Cortex of kidney (tissue), 1 donor: ENCODE measurements around the gene PRKN.

Source experiments
- DNase-seq: peaks from one replicate; lab custom pipeline; 2025; lab: John Stamatoyannopoulos, UW

Gene PRKN

DNA sequence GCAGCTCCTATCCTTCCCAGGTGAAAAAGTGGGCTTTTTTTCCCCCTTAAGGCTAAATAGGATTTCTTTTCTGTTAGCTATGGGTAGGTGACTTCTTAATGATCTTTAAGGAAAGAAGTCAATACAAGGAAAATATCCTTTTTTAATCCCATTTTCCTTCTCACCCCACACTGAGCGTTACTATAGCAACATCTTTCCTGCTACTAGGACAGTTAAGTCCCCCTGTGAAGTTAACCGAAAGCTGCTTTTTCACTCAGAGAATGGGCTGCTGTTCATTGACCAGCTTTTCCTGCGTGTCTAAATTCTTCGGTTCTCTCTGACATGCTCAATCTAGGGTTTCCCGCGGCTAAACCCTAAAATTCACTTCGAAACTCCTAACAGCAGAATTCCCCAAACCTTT, 1280.6 kb downstream of the PRKN start:
- DNase-seq = no peak

DNA sequence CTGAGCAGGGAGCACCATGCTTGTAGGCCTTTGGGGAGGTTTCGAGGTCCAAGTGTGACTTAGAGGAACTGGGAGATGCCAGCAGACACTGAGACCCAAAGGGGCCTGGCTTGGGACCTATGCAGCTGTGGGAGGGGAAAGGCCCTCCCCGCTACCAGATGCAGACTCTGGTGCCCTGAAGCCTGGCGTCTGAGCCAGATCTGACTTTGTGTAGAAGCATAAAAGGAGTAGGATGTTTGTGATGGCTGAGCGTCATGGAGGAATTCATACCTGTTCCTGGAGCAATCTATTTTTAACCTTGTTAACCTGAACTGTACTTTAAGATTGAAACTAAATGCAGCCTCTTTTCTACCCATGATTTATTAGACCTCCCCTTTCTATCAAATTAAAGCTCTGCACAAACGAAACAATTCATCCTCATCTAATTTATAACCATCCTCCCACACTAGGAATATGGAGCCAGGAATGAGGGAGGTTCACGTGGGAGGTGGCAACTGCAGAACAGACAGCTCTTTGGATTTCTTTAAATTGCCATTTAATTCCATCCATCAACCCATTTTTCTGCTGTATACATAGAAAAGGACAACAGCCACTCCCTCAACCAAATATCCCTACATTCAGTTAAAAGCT, 1281.2 kb downstream of the PRKN start:
- no peak for DNase-seq

DNA sequence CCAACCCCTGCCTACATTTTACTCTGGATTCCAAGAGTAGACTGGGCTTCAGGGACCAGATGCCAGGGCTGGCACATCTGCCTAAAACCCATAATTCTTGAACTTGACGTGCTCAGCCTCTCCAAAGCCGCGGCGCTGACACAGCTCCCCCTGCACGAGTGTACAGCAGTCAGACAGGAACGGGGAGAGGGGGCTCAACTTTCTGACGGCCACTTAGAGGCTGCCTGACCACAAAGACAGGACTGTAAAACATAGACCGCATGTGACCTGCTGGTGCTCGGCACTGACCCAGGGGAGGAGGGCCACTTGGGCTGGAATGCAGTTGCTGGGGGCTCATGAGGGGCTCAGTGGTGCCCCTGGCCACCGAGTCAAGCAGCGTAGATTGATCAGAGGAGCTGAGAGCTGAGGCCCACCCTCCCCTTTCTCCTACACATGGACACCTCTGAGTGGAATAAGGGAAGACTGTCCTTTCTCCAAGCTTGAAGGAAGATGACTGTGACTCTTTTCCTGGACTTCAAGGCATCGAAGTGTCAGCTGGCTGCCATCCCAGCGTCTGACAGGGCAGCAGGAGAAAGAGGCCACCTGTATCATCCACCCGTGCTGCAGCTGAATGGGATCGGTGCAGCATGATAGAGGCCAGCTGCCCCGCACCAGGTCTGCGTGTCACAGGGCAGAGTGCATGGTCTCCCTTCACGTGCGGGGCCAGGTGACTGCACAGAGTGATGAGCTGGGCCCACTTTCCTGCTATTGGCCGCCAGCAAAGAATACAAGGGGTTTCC, 1282.4 kb downstream of the PRKN start:
- peak; percentile 7 for DNase-seq

DNA sequence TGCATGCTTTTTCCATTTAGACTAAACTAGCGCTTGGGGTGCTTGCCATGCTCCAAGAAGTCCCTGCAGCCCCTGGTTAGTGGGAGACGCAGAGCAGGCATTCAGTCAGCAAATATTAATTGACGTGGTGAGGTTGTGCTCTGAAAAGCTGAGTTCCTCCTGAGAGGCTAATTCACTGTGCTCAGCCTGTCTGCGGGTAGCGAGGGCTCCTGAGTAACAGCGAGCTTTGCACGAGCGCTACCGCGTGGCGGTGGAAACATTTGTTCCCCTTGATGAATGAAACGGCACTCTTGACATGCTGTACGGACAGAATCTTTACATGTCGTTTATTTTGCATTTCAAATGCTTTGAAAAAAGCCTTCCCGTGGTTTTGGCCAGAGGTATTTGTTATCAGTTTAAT, 1283.1 kb downstream of the PRKN start:
- no peak for DNase-seq

DNA sequence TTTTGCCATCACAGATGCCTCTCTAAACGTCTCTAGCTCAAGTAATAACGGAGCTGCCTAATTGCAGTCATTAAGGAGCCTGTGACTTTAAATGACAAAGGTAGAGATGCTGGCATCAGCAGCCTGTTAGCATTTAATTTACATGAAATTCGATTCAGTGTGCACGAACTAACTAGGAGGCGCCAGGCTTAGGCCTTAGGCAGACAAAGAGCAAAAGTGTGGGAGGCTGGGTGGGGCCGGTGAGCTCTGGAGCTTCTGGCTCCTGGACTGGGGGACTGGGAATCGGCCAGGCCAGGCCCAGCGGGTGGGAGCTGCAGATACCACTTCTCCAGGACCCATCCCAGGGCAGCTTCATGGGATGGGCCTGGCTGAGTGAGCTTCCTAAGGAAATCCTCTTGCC, 1283.7 kb downstream of the PRKN start:
- no peak for DNase-seq

DNA sequence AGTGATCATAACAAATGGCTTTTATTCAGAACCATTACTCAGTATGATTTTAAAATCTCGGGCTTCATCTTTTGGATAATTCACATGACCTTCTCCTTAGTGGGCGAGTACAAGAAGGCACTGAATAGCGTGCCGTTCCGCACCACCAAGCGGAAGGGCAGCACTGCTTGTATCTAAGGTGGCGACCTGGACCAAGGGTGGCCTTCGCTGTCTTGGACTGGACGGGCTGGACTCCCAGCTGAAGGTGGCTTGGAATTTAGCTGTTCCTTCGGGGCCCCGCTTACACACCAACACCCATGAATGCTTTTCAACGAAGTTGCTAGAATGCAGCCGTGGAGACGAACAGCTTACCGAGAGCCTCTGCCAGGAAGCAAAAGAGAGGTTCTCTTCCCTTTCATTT, 1285.1 kb downstream of the PRKN start:
- no peak for DNase-seq

DNA sequence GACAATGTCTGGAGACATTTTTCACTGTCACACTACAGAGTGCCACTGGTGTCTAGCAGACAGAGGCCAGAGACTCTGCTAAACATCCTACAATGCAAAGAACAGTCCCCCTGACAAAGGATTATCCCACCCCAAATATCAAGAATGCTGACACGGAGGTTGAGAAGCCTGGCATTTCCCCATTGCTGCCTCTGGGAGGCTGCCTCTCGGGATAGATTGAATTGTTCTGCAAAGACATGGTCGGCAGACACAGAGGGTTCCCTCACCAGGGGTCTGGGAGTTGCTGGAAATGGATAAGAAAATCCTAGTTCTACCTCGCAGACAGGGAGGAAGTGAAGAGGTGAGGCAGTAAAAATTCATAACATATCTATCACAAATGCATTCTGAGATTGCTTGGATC, 1287.3 kb downstream of the PRKN start:
- DNase-seq = no peak

DNA sequence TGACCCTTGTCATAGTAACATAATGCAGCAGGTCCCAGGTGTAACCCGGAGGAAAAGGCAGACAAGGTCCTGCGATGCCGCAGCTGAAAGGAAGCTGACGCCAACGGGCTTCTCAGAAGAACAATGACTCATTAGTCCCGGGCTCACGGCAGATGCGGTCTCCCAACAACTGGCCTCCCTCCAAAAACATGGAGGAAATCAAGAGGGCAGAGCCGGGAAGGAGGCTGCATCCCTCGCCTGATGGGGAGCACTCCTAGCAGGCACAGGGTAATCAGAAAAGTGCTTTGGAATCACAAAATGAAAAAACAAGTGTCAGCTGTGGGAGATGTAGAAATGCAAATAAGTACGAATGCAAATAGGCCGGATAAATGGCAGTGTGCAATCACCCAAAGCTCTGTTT, 1288.5 kb downstream of the PRKN start:
- DNase-seq = no peak

DNA sequence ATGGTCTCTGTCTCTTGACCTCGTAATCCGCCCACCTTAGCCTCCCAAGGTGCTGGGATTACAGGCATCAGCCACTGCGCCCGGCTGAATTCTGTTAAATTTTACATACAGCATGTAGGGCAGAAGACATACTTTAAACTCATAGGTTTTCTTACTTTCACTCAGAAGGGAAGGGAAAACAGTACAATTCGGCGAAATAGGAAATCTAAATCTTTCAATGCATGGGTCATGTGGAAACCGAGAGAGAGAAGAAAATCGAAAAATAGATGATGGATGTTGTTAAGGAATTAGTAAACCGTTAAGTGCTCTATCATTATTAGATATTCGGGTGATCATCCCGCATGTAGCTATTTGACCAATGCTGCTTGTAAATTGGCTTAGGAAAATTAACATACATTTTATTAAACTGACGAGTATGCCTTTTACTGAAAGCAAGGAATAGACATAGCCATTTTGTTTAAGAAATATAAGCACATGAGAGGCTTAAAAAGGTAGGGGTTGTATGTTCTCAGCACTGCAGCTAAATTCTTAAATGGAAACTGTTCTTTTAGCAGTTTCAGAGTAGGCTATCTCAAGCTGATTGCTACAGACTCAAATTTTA, 1289.0 kb downstream of the PRKN start:
- DNase-seq = no peak

DNA sequence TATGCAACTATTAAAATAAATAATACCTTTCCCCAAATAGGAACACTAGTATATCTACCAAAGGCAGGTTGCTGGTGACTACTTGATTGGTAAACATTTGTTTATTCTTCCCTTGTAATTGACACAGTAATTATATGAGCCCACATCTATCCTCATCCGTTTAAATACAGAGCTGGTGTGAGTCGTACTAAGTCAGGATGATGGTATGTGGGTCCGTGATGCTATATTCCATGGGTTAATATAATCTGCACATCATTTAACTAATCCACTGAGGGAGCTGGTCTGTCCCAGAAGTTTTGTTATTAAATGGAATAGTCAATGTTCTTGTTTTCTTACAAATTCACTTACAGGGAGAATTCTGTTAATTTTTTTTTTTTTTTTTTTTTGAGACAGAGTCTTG, 1289.7 kb downstream of the PRKN start:
- no peak for DNase-seq

DNA sequence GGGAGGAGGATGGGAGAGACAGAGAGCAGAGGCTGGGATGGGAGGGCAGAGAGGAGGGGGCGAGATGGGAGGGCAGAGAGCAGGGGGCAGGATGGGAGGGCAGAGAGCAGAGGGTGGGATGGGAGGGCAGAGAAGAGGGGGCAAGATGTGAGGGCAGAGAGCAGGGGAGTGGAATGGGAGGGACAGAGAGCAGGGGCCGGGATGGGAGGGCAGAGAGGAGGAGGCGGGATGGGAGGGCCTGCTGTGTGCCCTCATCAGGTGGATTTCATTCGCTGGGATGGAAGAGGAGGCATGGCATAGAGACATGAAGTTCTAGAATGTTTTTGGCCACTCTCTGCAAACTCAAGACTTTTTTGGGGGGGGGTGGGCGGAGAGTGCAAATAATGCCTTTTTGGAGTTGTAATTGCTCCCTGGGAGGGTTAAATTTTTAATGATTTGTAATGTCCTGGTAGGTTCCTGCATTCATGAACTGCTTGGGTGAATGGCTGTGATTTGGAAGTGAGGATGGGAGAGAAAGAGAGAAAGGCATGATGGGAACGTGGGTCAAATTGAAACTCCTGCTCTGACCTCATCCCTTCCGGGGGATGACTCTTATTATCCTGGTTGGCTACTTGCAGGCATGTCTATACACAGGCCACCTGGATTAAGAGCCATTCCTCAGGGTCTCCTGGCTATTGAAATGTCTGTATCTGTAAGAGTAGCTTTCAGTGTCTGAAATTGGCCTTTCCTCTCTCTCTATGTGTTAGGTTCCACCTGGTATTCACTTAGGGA, 1291.3 kb downstream of the PRKN start:
- no peak for DNase-seq

DNA sequence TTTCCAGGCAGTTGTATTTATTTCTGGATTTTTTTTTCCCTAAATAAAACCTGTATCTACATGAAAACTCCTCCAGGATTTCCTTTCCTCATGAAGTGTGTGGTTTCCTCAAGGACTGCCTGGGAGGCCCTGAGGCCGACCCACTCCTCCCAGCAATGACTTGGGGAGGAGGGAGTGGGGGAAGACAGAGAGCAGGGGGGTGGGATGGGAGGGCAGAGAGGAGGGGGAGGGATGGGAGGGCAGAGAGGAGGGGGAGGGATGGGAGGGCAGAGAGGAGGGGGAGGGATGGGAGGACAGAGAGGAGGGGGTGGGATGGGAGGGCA, 1291.9 kb downstream of the PRKN start:
- no peak for DNase-seq

DNA sequence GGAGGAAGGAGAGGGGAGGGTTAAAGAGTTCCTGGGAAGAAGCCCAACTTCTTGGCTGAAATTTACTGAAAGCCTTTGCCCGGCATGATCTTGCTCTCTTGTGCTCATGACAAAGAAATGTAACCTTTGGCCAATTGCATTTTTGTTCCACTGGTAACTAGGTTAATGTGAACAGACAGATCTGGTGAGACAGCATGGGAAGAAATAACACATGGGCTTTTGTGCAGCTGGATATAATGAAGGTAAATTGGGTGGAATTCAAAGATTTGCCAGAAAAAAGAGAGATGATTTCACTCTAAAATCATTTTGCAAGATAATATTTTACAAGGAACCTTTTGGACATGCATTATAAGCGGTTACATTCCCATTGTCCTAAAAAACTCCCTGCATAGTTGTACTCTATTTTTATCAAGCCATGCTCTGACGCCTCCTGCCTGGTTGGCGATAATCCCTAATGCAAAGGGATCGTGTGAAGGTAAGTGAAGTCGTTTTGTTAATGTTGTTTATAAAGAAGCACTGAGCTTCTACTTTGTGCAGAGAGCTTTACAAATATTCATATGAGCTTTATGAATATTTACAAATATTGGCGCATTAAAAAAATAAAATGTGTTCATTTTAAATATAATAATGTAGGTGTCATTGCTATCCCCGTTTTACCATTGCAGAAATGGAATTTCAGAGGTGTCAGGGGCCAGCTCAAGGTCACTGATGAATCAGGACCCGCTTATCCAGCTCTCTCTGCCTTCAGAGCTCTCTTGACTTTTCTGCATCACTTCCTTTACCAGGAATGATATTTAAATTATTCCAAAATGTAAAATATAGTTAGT, 1292.4 kb downstream of the PRKN start:
- DNase-seq = no peak

DNA sequence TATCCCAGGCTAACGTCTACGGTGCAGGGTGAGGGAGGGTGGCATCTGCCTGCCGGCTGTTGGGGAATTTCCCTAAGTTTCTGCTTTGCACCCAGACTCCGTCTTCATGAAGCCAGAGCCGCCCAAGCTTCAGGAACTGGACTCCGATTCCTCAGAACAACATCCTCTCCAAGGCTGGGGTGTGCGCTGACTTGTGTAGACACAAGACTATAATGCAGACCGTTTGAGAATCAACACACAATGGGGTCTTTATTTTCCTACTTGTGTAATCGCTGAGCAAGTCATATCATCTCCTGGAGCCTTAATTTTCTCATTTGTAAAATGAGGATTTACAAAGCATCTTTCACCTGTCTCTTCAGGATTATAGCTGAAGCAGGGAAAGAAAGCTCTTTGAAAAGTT, 1293.2 kb downstream of the PRKN start:
- no peak for DNase-seq

DNA sequence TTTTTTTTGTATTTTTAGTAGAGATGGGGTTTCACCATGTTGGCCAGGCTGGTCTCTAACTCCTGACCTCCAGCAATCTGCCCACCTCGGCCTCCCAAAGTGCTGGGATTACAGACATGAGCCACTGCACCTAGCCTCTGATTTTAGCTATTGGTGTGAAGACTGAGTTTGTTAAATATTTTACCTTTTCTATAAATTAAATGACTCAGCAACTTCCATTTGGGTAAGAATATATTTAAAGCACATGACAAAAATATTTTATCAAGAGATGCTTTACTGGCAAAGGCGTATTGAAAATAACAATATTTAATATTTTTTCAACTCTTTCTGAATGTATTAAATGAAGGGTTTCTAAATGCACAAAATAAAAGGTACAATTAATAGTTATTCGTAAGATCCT, 1295.0 kb downstream of the PRKN start:
- DNase-seq = no peak

DNA sequence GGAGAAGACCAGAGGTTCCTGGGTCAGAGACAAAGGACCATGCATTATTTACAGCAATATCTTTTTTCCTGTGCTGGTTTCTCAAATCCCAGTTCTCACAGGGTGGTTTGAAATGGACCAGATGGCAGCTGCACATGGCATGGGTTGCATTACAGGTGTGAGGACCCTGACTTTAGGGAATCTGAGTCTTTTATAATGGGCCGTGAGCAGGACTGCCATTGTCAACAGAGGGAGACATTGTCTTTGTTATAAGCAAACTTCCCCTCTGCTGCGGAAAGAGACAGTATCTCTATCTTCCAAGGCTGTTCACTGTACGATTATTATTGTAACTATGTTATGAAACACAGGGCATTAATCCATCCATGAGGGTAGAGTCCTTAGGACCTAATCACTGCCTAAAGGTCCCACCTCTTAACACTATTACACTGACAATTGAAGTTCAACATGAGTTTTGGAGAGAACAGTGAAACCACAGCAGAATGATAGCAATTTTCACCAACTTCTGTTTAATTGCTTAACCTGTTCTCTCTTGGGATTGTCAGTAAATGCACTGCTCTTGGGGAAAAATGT, 1297.6 kb downstream of the PRKN start:
- DNase-seq = no peak

DNA sequence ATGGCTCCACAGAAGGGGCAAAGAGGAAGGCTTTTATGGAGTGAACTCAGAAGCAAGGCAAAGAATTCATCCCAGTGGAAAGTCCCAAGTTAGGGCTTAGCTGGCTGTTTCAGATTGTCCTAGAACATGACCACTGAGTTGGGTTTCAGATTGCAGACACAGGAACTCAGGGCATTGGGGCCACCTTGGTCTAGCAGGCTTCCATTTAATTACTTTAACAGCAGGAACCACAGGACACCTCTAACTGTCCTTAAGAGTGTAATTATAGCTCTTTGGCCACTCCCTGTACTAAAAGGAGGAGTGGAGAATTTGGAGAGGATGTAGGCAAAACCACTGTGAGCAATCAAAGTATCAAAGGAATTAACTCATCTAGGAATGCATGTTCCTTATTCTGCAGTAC, 1303.1 kb downstream of the PRKN start:
- DNase-seq = no peak

DNA sequence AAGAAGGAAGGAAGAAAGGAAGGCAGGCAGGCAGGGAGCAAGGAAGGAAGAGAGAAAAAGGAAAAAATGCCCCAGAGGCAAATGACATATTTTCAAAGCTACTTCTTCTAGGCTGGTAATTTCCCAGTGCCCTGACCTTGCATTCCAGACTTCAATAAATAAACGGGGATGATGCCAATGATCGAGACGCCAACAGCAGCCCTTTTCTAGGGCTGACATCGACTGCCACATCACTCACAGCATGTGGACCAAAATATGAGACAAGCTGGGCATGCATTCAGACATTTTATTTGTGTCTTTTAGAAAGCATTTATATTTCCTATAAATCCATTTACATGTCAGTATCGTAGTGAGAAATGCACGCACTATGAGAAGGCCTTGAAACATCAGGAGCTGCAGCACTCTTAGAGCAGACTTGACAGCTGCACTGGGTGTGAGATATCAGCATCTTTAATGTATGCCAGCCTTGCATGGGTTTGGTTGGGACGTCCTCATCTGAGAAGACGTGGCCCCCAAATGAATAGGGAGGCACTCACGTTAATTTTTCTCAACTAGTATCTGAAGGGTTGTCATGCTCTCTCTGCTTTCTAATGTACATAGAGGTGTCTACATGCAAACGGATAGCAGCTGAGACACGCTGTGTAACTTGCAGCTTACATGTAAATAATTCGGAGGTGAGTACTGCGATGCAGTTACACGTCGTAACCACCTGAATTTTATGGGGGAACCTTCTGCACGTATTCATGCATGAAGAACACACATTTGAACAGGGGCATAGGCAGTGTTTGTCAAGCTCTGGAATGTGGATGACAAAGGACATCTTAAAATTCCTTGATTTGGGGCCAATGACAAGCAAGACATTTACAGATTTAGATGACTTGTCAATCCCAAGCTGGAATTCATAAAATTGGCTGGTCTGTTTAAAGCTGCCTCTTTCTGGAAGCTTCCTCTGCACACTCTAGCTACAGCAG, 1304.6 kb downstream of the PRKN start:
- DNase-seq = no peak

DNA sequence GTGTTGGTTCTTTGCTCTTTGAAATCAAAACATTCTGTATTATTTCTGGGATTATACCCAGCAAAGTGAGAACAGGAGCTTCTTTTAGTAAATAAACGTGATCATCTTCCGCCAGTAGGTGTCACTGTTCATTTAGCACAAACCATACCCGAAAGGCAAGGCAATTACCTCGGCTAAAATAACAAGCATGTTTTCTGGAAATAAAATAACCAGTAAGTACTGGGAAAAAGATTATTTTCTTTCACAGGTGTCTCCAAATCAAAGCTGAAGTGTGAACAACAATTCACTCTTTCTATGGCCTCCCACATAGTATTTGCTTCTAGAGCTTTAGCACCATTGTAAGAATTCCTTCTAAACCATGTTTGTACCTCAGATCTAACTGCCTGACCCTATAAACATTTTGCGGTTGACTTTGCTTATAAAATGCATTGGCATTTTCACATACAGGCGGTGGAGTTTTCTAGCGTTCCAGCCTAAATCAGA, 1309.1 kb downstream of the PRKN start:
- no peak for DNase-seq

DNA sequence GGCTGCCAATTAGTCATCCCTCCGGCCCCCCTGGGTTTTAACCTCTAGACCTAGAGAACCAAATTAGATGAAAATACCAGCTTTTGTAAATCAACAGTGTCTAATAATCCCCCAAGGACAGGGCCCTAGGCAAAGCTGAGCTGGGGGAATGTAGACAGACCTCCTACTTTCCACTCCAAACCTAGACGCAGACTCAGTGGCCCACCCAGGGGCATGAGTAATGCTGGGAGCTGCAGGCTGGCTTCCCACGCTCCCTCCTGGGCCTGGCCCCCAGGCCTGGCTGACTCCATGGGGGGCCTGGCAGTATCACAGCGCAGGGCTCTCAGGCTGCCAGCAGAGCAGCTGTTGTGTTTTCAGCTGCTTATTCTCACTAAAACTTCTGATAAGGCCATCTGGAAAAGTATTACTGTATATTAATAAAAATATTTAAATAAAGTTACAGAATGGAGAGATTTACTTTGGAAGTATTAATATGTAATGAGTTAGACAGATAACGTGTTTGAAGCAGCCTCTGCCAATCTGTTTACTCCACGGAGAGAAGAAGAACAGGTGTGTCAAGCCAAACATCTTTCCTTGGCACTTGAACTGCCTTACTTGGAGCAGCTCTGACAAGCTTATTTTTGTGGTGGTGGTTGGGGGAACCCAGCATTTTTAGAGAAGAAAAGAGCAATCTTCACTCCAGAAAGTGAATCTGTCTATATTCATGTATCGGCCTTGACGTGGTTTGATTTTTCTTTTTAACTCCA, 1309.7 kb downstream of the PRKN start:
- no peak for DNase-seq
